H1 (cell line): Measurements from ENCODE around the gene TSPAN8. TPM values are rescaled to one million over a fixed set of nuclear protein-coding genes. Genes with fewer than 3 reads are reported as not detected.

ENCODE experiments used
- CTCF ChIA-PET: fragments of 300-600 bp; sonication (Branson Sonifier 250); formaldehyde crosslinking; loops from one replicate; lab custom pipeline; 2021; ENCODE audit not compliant: partially characterized antibody; lab: Charles Lee
- POLR2A ChIA-PET: fragments of 300-600 bp; sonication (Branson Sonifier 250); formaldehyde crosslinking; loops from one replicate; lab custom pipeline; 2021; ENCODE audit warnings: inconsistent platforms; ENCODE audit not compliant: partially characterized antibody; lab: Charles Lee
- DNase-seq, 2 experiments: peaks; one replicate each; pipeline versions ENCODE4 v3.0.0 to v3.0.0-alpha.2; 2010 to 2022; ENCODE audit warnings: low spot score in 2 of 2, low read depth in 1 of 2, mixed read lengths in 1 of 2
- FAIRE-seq: peaks from 2 replicates; lab custom pipeline; 2011; peaks lifted over from hg19 to GRCh38; lab: Jason Lieb, UNC
- H2AFZ ChIP-seq: 2 replicates; pipeline ENCODE4 v1.8.1; 2012; ENCODE audit warnings: low read length, inconsistent platforms
- H2AK5ac ChIP-seq: 2 replicates; pipeline ENCODE4 v1.6.1; 2013; ENCODE audit warnings: low read depth, low read length
- H2BK120ac ChIP-seq: replicated peaks from 2 replicates; pipeline ENCODE3; 2013; ENCODE audit warnings: low read depth, low read length, inconsistent platforms
- H2BK12ac ChIP-seq: 2 replicates; pipeline ENCODE4 v1.6.1; 2013; ENCODE audit warnings: low read depth, low read length
- H2BK15ac ChIP-seq: 2 replicates; pipeline ENCODE4 v1.6.1; 2013; ENCODE audit warnings: low read length
- H2BK20ac ChIP-seq: 2 replicates; pipeline ENCODE4 v1.6.1; 2013; ENCODE audit warnings: low read length
- H2BK5ac ChIP-seq: 2 replicates; pipeline ENCODE4 v1.6.1; 2013; ENCODE audit warnings: low read depth, low read length
- H3K14ac ChIP-seq: 2 replicates; pipeline ENCODE4 v1.6.1; 2013; ENCODE audit warnings: inconsistent platforms; ENCODE audit not compliant: insufficient read length
- H3K18ac ChIP-seq: 2 replicates; pipeline ENCODE4 v1.6.1; 2013; ENCODE audit warnings: low read length; ENCODE audit errors: extremely low read depth
- H3K23ac ChIP-seq: 2 replicates; pipeline ENCODE4 v1.6.1; 2013; ENCODE audit warnings: inconsistent platforms; ENCODE audit not compliant: insufficient read length
- H3K23me2 ChIP-seq: 2 replicates; pipeline ENCODE4 v1.6.1; 2013; ENCODE audit warnings: low read depth, low read length
- H3K27ac ChIP-seq: 2 replicates; pipeline ENCODE4 v1.6.1; 2011; ENCODE audit warnings: low read depth, low read length, inconsistent platforms
- H3K27me3 ChIP-seq, 4 experiments: replicated peaks in 1 of 4; 1 replicate in 1 of 4; 2 replicates in 3 of 4; pipeline versions ENCODE4 v1.6.1 to v1.8.1; 2011 to 2013; ENCODE audit warnings: low read length in 3 of 4, mild to moderate bottlenecking in 3 of 4, inconsistent platforms in 2 of 4, mixed read lengths in 2 of 4, moderate library complexity in 1 of 4; ENCODE audit not compliant: control insufficient read depth in 3 of 4, insufficient read depth in 3 of 4; ENCODE audit errors: extremely low read depth in 1 of 4
- H3K36me3 ChIP-seq, 4 experiments: 2 replicates each; pipeline versions ENCODE4 v1.6.1 to v1.8.1; 2011 to 2013; ENCODE audit warnings: mild to moderate bottlenecking in 4 of 4, low read length in 3 of 4, moderate library complexity in 2 of 4, control low read depth in 1 of 4, inconsistent platforms in 1 of 4; ENCODE audit not compliant: insufficient read depth in 4 of 4, control insufficient read depth in 2 of 4
- H3K4ac ChIP-seq: replicated peaks from 2 replicates; pipeline ENCODE3; 2013; ENCODE audit warnings: low read length, low read depth, mixed read lengths, inconsistent platforms; ENCODE audit not compliant: insufficient read length
- H3K4me1 ChIP-seq, 4 experiments: replicated peaks in 1 of 4; 1 replicate in 1 of 4; 2 replicates in 3 of 4; pipeline versions ENCODE4 v1.6.1 to v1.8.1; 2011 to 2013; ENCODE audit warnings: low read length in 3 of 4, inconsistent platforms in 2 of 4, mixed read lengths in 1 of 4; ENCODE audit not compliant: insufficient read depth in 4 of 4, control insufficient read depth in 3 of 4
- H3K4me2 ChIP-seq, 2 experiments: 2 replicates each; pipeline versions ENCODE4 v1.6.1 to v1.8.1; 2011 to 2013; ENCODE audit warnings: low read depth in 2 of 2, low read length in 2 of 2, control low read depth in 1 of 2, inconsistent platforms in 1 of 2, mild to moderate bottlenecking in 1 of 2; ENCODE audit not compliant: insufficient read depth in 1 of 2
- H3K4me3 ChIP-seq, 4 experiments: fragments of 200-600, 300-600 bp in 1 of 4; sonication (generic), shearing (Covaris generic), sonication (Bioruptor Twin) in 1 of 4; 2 replicates each; pipeline versions ENCODE4 v1.5.1 to v1.8.1; 2011 to 2016; ENCODE audit warnings: low read length in 4 of 4, low read depth in 3 of 4, control low read depth in 2 of 4, inconsistent platforms in 2 of 4, mild to moderate bottlenecking in 2 of 4, mixed read lengths in 1 of 4, moderate library complexity in 1 of 4; ENCODE audit not compliant: insufficient read depth in 2 of 4; ENCODE audit errors: extremely low read depth in 1 of 4
- H3K56ac ChIP-seq: replicated peaks from 2 replicates; pipeline ENCODE3; 2013; ENCODE audit warnings: low read depth, mild to moderate bottlenecking, mixed read lengths, low read length, inconsistent platforms; ENCODE audit not compliant: insufficient read length
- H3K79me1 ChIP-seq: 2 replicates; pipeline ENCODE4 v1.6.1; 2013; ENCODE audit warnings: low read depth, low read length, control low read depth
- H3K79me2 ChIP-seq, 2 experiments: 2 replicates each; pipeline versions ENCODE4 v1.6.1 to v1.8.1; 2012 to 2013; ENCODE audit warnings: low read length in 2 of 2, mild to moderate bottlenecking in 2 of 2, inconsistent platforms in 1 of 2; ENCODE audit not compliant: insufficient read depth in 2 of 2, control insufficient read depth in 1 of 2
- H3K9ac ChIP-seq, 4 experiments: replicated peaks in 1 of 4; 1 replicate in 1 of 4; 2 replicates in 3 of 4; pipeline versions ENCODE4 v1.6.1 to v1.8.1; 2011 to 2013; ENCODE audit warnings: low read depth in 3 of 4, low read length in 3 of 4, control low read depth in 2 of 4, mild to moderate bottlenecking in 2 of 4, moderate library complexity in 2 of 4, inconsistent platforms in 1 of 4; ENCODE audit errors: extremely low read depth in 1 of 4
- H3K9me3 ChIP-seq, 2 experiments: 2 replicates each; pipeline versions ENCODE4 v1.6.1 to v1.8.1; 2012 to 2013; ENCODE audit warnings: mild to moderate bottlenecking in 2 of 2, moderate library complexity in 2 of 2, control low read depth in 1 of 2, inconsistent platforms in 1 of 2, low read depth in 1 of 2, low read length in 1 of 2, mixed read lengths in 1 of 2; ENCODE audit not compliant: insufficient read depth in 2 of 2
- H4K20me1 ChIP-seq, 2 experiments: replicated peaks in 1 of 2; 2 replicates each; pipeline versions ENCODE3 to v1.8.1; 2011 to 2013; ENCODE audit warnings: inconsistent platforms in 2 of 2, low read length in 2 of 2, mild to moderate bottlenecking in 1 of 2; ENCODE audit not compliant: insufficient read depth in 2 of 2, control insufficient read depth in 1 of 2
- H4K5ac ChIP-seq: 2 replicates; pipeline ENCODE4 v1.6.1; 2013; ENCODE audit warnings: low read length, low read depth, mixed read lengths, inconsistent platforms; ENCODE audit not compliant: insufficient read length
- H4K8ac ChIP-seq: 2 replicates; pipeline ENCODE4 v1.8.0; 2013; ENCODE audit warnings: mild to moderate bottlenecking, moderate library complexity, low read length, inconsistent platforms; ENCODE audit not compliant: insufficient read depth; ENCODE audit errors: extremely low read depth
- H4K91ac ChIP-seq: replicated peaks from 2 replicates; pipeline ENCODE3; 2013; ENCODE audit warnings: low read length, mixed read lengths, inconsistent platforms; ENCODE audit not compliant: insufficient read length
- BACH1 ChIP-seq: IDR thresholded peaks from 2 replicates; pipeline ENCODE4 v1.6.1; 2012; ENCODE audit warnings: low read length, improper control_type of control experiment
- BCL11A ChIP-seq, 2 experiments: IDR thresholded peaks; one replicate each; pipeline ENCODE4 v1.6.1; 2011; ENCODE audit warnings: low read depth in 2 of 2, low read length in 2 of 2, mild to moderate bottlenecking in 2 of 2
- WGBS, 2 experiments: shearing (Covaris generic) in 1 of 2; methylation state at CpG; one replicate each; pipeline versions ENCODE4 v1.1.6 to v1.1.7; 2013 to 2015; ENCODE audit warnings: low lambda C conversion rate in 2 of 2, mixed read lengths in 2 of 2, inconsistent platforms in 1 of 2, low coverage in 1 of 2, missing lambda C conversion rate in 1 of 2; ENCODE audit not compliant: insufficient replicate concordance in 2 of 2, insufficient coverage in 1 of 2, insufficient read length in 1 of 2; ENCODE audit errors: extremely low coverage in 1 of 2, missing lambda C conversion rate in 1 of 2; 5-methylcytosine and 5-hydroxymethylcytosine counted together
- polyA plus RNA-seq, 7 experiments: library from polyadenylated mRNA; depleted of rRNA in 3 of 7; stranded (reverse) in 5 of 7; unstranded in 2 of 7; fragments of >200 nt in 5 of 7; fragments of 200-250 nt in 2 of 7; gene quantifications; 1 replicate in 5 of 7; 2 replicates in 1 of 7; 4 replicates in 1 of 7; pipeline versions ENCODE4 v1.2.1 to v1.2.3, GENCODE V29; 2011 to 2013; ENCODE audit warnings: missing spikeins in 2 of 7, mixed read lengths in 2 of 7
- total RNA-seq: library from RNA; stranded (reverse); fragmentation: NEBNext Ultra II Directional; extraction: Animal tissue kit (Norgen Biotek cat#: 25700); gene quantifications from 2 replicates; pipeline ENCODE4 v1.2.1, GENCODE V29; 2021

Gene TSPAN8
- total and polyA plus RNA-seq, 2 of the 8 experiments (the other 6 are each of a cell fraction or from before 2014, with no cell fraction given): not detected

- H3K18ac ChIP-seq: no peak overlapping the region
- H3K4me3 ChIP-seq: no peak overlapping the region
- no peak overlapping the region for H4K5ac ChIP-seq
- no peak overlapping the region for H2AFZ ChIP-seq
- H2BK15ac ChIP-seq: no peak overlapping the region
- no peak overlapping the region for H2BK20ac ChIP-seq
- H3K23ac ChIP-seq: no peak overlapping the region
- no peak overlapping the region for H4K91ac ChIP-seq
- no peaks in the 10 kb centered on the region for H4K20me1 ChIP-seq
- H4K8ac ChIP-seq: no peak overlapping the region
- no peaks in the 10 kb centered on the region for H3K9me3 ChIP-seq
- H3K4me2 ChIP-seq: no peak overlapping the region
- H3K56ac ChIP-seq: no peak overlapping the region
- no peaks in the 10 kb centered on the region for H3K4me1 ChIP-seq
- no peaks in the 10 kb centered on the region for H3K23me2 ChIP-seq
- H3K79me1 ChIP-seq: no peaks in the 10 kb centered on the region
- ChIA-PET POLR2A (no interaction called here), CTCF (interaction anchor here (1.2 to 1.3 kb wide), 2 partner anchors 8 to 17 kb away, joined by 3 read pairs; no protein-coding TSS in a partner anchor)
- H2BK120ac ChIP-seq: no peak overlapping the region
- H3K14ac ChIP-seq: no peak overlapping the region
- H3K79me2 ChIP-seq: no peaks in the 10 kb centered on the region
- WGBS, 2 experiments: 87% methylated on average over 5 of the region's 5 CpGs; no CpG with 5 or more reads in 1 of the 2 experiments
- no peak for FAIRE-seq
- no peaks in the 10 kb centered on the region for H3K27me3 ChIP-seq
- no peak overlapping the region for H2BK12ac ChIP-seq
- H3K4ac ChIP-seq: no peak overlapping the region
- H2BK5ac ChIP-seq: no peak overlapping the region
- no peaks in the 10 kb centered on the region for H3K36me3 ChIP-seq
- H3K9ac ChIP-seq: no peak overlapping the region
- H2AK5ac ChIP-seq: no peak overlapping the region
- DNase-seq: no peak
- H3K27ac ChIP-seq: no peak overlapping the region
- TF ChIP-seq BCL11A (IDR thresholded peaks at IDR 0.05; ENCODE audit: low read depth in 2 of 2, low read length in 2 of 2) (no peak), BACH1 (no peak)
Observed at GRCh38 chr12:71124835-71125460, 32.9 kb downstream of the TSPAN8 start.
